H1 (cell line): ENCODE results near the gene RARRES1. TPM values are rescaled to one million over a fixed set of nuclear protein-coding genes. Genes with fewer than 3 reads are reported as not detected.

Source experiments
- ASH2L ChIP-seq: fragments of 200-600, 300-600 bp; sonication (generic); IDR thresholded peaks from one replicate; pipeline ENCODE4 v1.7.1; 2017; ENCODE audit warnings: low read length
- ATF3 ChIP-seq: IDR thresholded peaks from 2 replicates; pipeline ENCODE4 v1.6.1; 2011; ENCODE audit warnings: low read depth, mild to moderate bottlenecking, low read length; ENCODE audit not compliant: insufficient read depth
- BACH1 ChIP-seq: IDR thresholded peaks from 2 replicates; pipeline ENCODE4 v1.6.1; 2012; ENCODE audit warnings: low read length, improper control_type of control experiment
- CBX5 ChIP-seq: fragments of 300-800, 300-1000 bp; sonication (generic); IDR thresholded peaks from 2 replicates; pipeline ENCODE4 v1.7.1; 2016; ENCODE audit warnings: antibody characterized with exemption, low read length, low read depth
- CTBP2 ChIP-seq: IDR thresholded peaks from 2 replicates; pipeline ENCODE4 v1.7.0; 2011; ENCODE audit warnings: borderline replicate concordance, mild to moderate bottlenecking, moderate library complexity, mixed read lengths, low read length; ENCODE audit not compliant: insufficient read depth, insufficient read length
- EP300 ChIP-seq, 2 experiments: IDR thresholded peaks; 1 replicate in 1 of 2; 2 replicates in 1 of 2; pipeline ENCODE4 v1.6.1; 2011 to 2012; ENCODE audit warnings: low read depth in 2 of 2, low read length in 2 of 2, mild to moderate bottlenecking in 2 of 2, borderline replicate concordance in 1 of 2, inconsistent platforms in 1 of 2, moderate library complexity in 1 of 2
- EZH2 ChIP-seq: fragments of 200-600 bp; sonication (generic); IDR thresholded peaks from 2 replicates; pipeline ENCODE4 v1.7.1; 2012; ENCODE audit warnings: low read depth, mild to moderate bottlenecking, moderate library complexity, low read length, inconsistent platforms; ENCODE audit not compliant: severe bottlenecking
- FOSL1 ChIP-seq: IDR thresholded peaks from 2 replicates; pipeline ENCODE4 v1.6.1; 2011; ENCODE audit warnings: mild to moderate bottlenecking, low read depth, low read length, moderate library complexity; ENCODE audit not compliant: insufficient read depth
- GABPA ChIP-seq: IDR thresholded peaks from 2 replicates; pipeline ENCODE4 v1.6.1; 2011; ENCODE audit warnings: mild to moderate bottlenecking, low read length, moderate library complexity, borderline replicate concordance; ENCODE audit not compliant: insufficient read depth
- JUND ChIP-seq: IDR thresholded peaks from 2 replicates; pipeline ENCODE4 v1.6.1; 2011; ENCODE audit warnings: mild to moderate bottlenecking, improper control_type of control experiment, low read length
- MAFK ChIP-seq: IDR thresholded peaks from 2 replicates; pipeline ENCODE4 v1.6.1; 2012; ENCODE audit warnings: low read depth, mild to moderate bottlenecking, improper control_type of control experiment, low read length
- MAX ChIP-seq: IDR thresholded peaks from 2 replicates; pipeline ENCODE4 v1.6.1; 2012; ENCODE audit warnings: inconsistent platforms
- NANOG ChIP-seq: IDR thresholded peaks from 2 replicates; pipeline ENCODE4 v1.6.1; 2011; ENCODE audit warnings: low read length, low read depth, mild to moderate bottlenecking, inconsistent platforms; ENCODE audit not compliant: insufficient read depth, poor library complexity, severe bottlenecking
- PHF8 ChIP-seq: fragments of 200-600 bp; sonication (generic); conservative IDR thresholded peaks from 2 replicates; pipeline ENCODE4 v1.7.1; 2012; ENCODE audit warnings: low read depth, mild to moderate bottlenecking, inconsistent platforms, low read length, moderate library complexity
- POLR2AphosphoS5 ChIP-seq: IDR thresholded peaks from 2 replicates; pipeline ENCODE4 v1.6.1; 2011; ENCODE audit warnings: low read depth, low read length
- RNF2 ChIP-seq: fragments of 200-900, 300-1000 bp; sonication (generic); IDR thresholded peaks from 2 replicates; pipeline ENCODE4 v1.7.1; 2016; ENCODE audit warnings: borderline replicate concordance, low read depth, mild to moderate bottlenecking, antibody characterized with exemption, low read length; ENCODE audit not compliant: poor library complexity, severe bottlenecking; ENCODE audit errors: missing control alignments
- RXRA ChIP-seq: IDR thresholded peaks from 2 replicates; pipeline ENCODE4 v1.6.1; 2011; ENCODE audit warnings: low read depth, mild to moderate bottlenecking, low read length, moderate library complexity; ENCODE audit not compliant: insufficient read depth
- SIX5 ChIP-seq: IDR thresholded peaks from 2 replicates; pipeline ENCODE4 v1.6.1; 2011; ENCODE audit warnings: mild to moderate bottlenecking, low read depth, low read length
- SP1 ChIP-seq: IDR thresholded peaks from 2 replicates; pipeline ENCODE4 v1.6.1; 2011; ENCODE audit warnings: low read depth, low read length
- SRF ChIP-seq: IDR thresholded peaks from 2 replicates; pipeline ENCODE4 v1.6.1; 2011; ENCODE audit warnings: mild to moderate bottlenecking, low read depth, low read length, moderate library complexity
- SUZ12 ChIP-seq: fragments of 200-600 bp; sonication (generic); IDR thresholded peaks from 2 replicates; pipeline ENCODE4 v1.6.1; 2012; ENCODE audit warnings: mild to moderate bottlenecking, inconsistent platforms, low read length, moderate library complexity, mixed read lengths
- TCF12 ChIP-seq: IDR thresholded peaks from 2 replicates; pipeline ENCODE4 v1.6.1; 2011; ENCODE audit warnings: low read depth, mild to moderate bottlenecking, low read length
- polyA plus RNA-seq, 7 experiments: library from polyadenylated mRNA; depleted of rRNA in 3 of 7; stranded (reverse) in 5 of 7; unstranded in 2 of 7; fragments of >200 nt in 5 of 7; fragments of 200-250 nt in 2 of 7; gene quantifications; 1 replicate in 5 of 7; 2 replicates in 1 of 7; 4 replicates in 1 of 7; pipeline versions ENCODE4 v1.2.1 to v1.2.3, GENCODE V29; 2011 to 2013; ENCODE audit warnings: missing spikeins in 2 of 7, mixed read lengths in 2 of 7
- total RNA-seq: library from RNA; stranded (reverse); fragmentation: NEBNext Ultra II Directional; extraction: Animal tissue kit (Norgen Biotek cat#: 25700); gene quantifications from 2 replicates; pipeline ENCODE4 v1.2.1, GENCODE V29; 2021

The RARRES1 gene
- total and polyA plus RNA-seq, 2 of the 8 experiments (the other 6 are each of a cell fraction or from before 2014, with no cell fraction given) = 0.26 to 0.71 TPM

GRCh38 chr3:158672215-158673176, 59.8 kb downstream of the RARRES1 start, which contains the start of gene LXN (continued):
- TF ChIP-seq ATF3 (no peak), GABPA (no peak), CTBP2 (no peak), ASH2L (peak; percentile 59), MAX (peak; percentile 84), CBX5 (no peak), RNF2 (no peak), JUND (peak; percentile 52; the same call in 1 of the 2 replicates), PHF8 (peak; percentile 52; the same call in 1 of the 2 replicates), MAFK (no peak), NANOG (no peak), SUZ12 (no peak), EZH2 (no peak), BACH1 (no peak), SP1 (no peak), TCF12 (0 out of 2 replicates have a peak, but pooled peaks have one; percentile 22), RXRA (no peak), FOSL1 (no peak), EP300 (IDR thresholded peaks at IDR 0.05; ENCODE audit: borderline replicate concordance in 1 of 2, low read depth in 2 of 2, low read length in 2 of 2) (no peak), SIX5 (no peak), SRF (no peak), POLR2AphosphoS5 (peak; percentile 46; the same call in 1 of the 2 replicates)
